GM23338 (cell line): ENCODE measurements around the gene INTU. TPM values are rescaled to one million over a fixed set of nuclear protein-coding genes. Genes with fewer than 3 reads are reported as not detected.

ENCODE experiments used
- ATAC-seq: fragments of 200-7000 bp; cut with Tn5 transposase; 3 replicates; pipeline ENCODE4 v1.9.1; 2020
- DNase-seq: peaks from one replicate; pipeline ENCODE4 v3.0.0-alpha.2; 2015; ENCODE audit warnings: low spot score
- H2AFZ ChIP-seq: fragments of 200-600 bp; sonication (generic); 2 replicates; pipeline ENCODE4 v1.8.0; 2016; ENCODE audit warnings: antibody characterized with exemption, mild to moderate bottlenecking, moderate library complexity
- H3F3A ChIP-seq: fragments of 200-600 bp; sonication (generic); replicated peaks from 2 replicates; pipeline ENCODE4 v1.8.0; 2017; ENCODE audit warnings: antibody characterized with exemption, mixed run types, low read depth
- H3K27ac ChIP-seq: fragments of 200-600 bp; sonication (generic); 2 replicates; pipeline ENCODE4 v1.6.1; 2016; ENCODE audit warnings: low read depth
- H3K27me3 ChIP-seq: fragments of 200-600 bp; sonication (generic); 2 replicates; pipeline ENCODE4 v1.8.0; 2016; ENCODE audit warnings: mild to moderate bottlenecking, mixed run types, moderate library complexity; ENCODE audit not compliant: insufficient read depth
- H3K36me3 ChIP-seq: fragments of 200-600 bp; sonication (generic); 2 replicates; pipeline ENCODE4 v1.8.0; 2016; ENCODE audit warnings: mild to moderate bottlenecking; ENCODE audit not compliant: insufficient read depth
- H3K4me1 ChIP-seq: fragments of 200-600 bp; sonication (generic); 2 replicates; pipeline ENCODE4 v1.8.0; 2016; ENCODE audit warnings: mild to moderate bottlenecking, moderate library complexity; ENCODE audit not compliant: insufficient read depth
- H3K4me2 ChIP-seq: fragments of 200-600 bp; sonication (generic); 2 replicates; pipeline ENCODE4 v1.7.1; 2017; ENCODE audit warnings: mixed run types
- H3K4me3 ChIP-seq: fragments of 200-600 bp; sonication (generic); 2 replicates; pipeline ENCODE4 v1.6.1; 2016; ENCODE audit warnings: mixed run types
- H3K79me2 ChIP-seq: fragments of 200-600 bp; sonication (generic); replicated peaks from 2 replicates; pipeline ENCODE4 v1.8.0; 2017; ENCODE audit warnings: mild to moderate bottlenecking; ENCODE audit not compliant: insufficient read depth
- H3K9me2 ChIP-seq: fragments of 200-600 bp; sonication (generic); 2 replicates; pipeline ENCODE4 v1.8.0; 2017; ENCODE audit not compliant: insufficient read depth
- H4K20me1 ChIP-seq: fragments of 200-600 bp; sonication (generic); replicated peaks from 2 replicates; pipeline ENCODE4 v1.8.0; 2017; ENCODE audit warnings: mild to moderate bottlenecking; ENCODE audit not compliant: insufficient read depth
- H3K27ac Mint-ChIP-seq: 2 replicates; pipeline ENCODE4 v1.8.0; 2020; ENCODE audit warnings: inconsistent platforms, mild to moderate bottlenecking, moderate library complexity, mixed read lengths
- H3K27me3 Mint-ChIP-seq: 3 replicates; pipeline ENCODE4 v1.8.0; 2022; ENCODE audit warnings: low read depth, mild to moderate bottlenecking, moderate library complexity, mixed read lengths, inconsistent platforms; ENCODE audit not compliant: insufficient read depth, poor library complexity
- H3K36me3 Mint-ChIP-seq: 3 replicates; pipeline ENCODE4 v1.8.0; 2021; ENCODE audit warnings: low read depth, mild to moderate bottlenecking, inconsistent platforms, moderate library complexity, mixed read lengths
- H3K4me1 Mint-ChIP-seq: 3 replicates; pipeline ENCODE4 v1.8.0; 2020; ENCODE audit warnings: mild to moderate bottlenecking, inconsistent platforms, mixed read lengths
- H3K4me3 Mint-ChIP-seq: 3 replicates; pipeline ENCODE4 v1.8.0; 2021; ENCODE audit warnings: moderate library complexity, mild to moderate bottlenecking, inconsistent platforms, mixed read lengths
- H3K9me3 Mint-ChIP-seq: 3 replicates; pipeline ENCODE4 v1.8.0; 2020; ENCODE audit warnings: moderate library complexity, mild to moderate bottlenecking, inconsistent platforms, mixed read lengths
- CREB1 ChIP-seq: fragments of 250-450 bp; sonication (Bioruptor Pico); IDR thresholded peaks from 2 replicates; pipeline ENCODE4 v1.5.0; 2020; ENCODE audit warnings: low read depth, mild to moderate bottlenecking, moderate library complexity
- EZH2 ChIP-seq: fragments of 200-600 bp; sonication (generic); IDR thresholded peaks from one replicate; pipeline ENCODE4 v1.8.0; 2017; ENCODE audit warnings: antibody characterized with exemption, mild to moderate bottlenecking, low read depth; ENCODE audit not compliant: unreplicated experiment
- EZH2phosphoT487 ChIP-seq: fragments of 200-600 bp; sonication (generic); IDR thresholded peaks from one replicate; pipeline ENCODE4 v1.8.1; 2018; ENCODE audit warnings: antibody characterized with exemption; ENCODE audit not compliant: unreplicated experiment
- JUNB ChIP-seq: IDR thresholded peaks from one replicate; pipeline ENCODE4 v1.6.1; 2016; ENCODE audit warnings: antibody characterized with exemption; ENCODE audit not compliant: unreplicated experiment
- NANOG ChIP-seq: IDR thresholded peaks from 2 replicates; pipeline ENCODE4 v1.6.1; 2016; ENCODE audit warnings: antibody characterized with exemption, borderline replicate concordance
- POLR2AphosphoS5 ChIP-seq: IDR thresholded peaks from 2 replicates; pipeline ENCODE4 v1.6.1; 2016; ENCODE audit warnings: antibody characterized with exemption, low read depth
- REST ChIP-seq: IDR thresholded peaks from one replicate; pipeline ENCODE4 v1.6.1; 2018; ENCODE audit warnings: antibody characterized with exemption; ENCODE audit not compliant: unreplicated experiment
- STAT1 ChIP-seq: IDR thresholded peaks from one replicate; pipeline ENCODE4 v1.6.1; 2016; ENCODE audit warnings: antibody characterized with exemption; ENCODE audit not compliant: unreplicated experiment
- ZNF114 ChIP-seq: fragments of 250-450 bp; sonication (Bioruptor Pico); IDR thresholded peaks from 2 replicates; pipeline ENCODE4 v1.5.0; 2020; ENCODE audit warnings: mild to moderate bottlenecking, moderate library complexity
- ZNF331 ChIP-seq: fragments of 250-450 bp; sonication (Bioruptor Pico); IDR thresholded peaks from 2 replicates; pipeline ENCODE4 v1.5.0; 2020; ENCODE audit warnings: low read depth, mild to moderate bottlenecking, moderate library complexity
- ZNF462 ChIP-seq: fragments of 250-450 bp; sonication (Bioruptor Pico); IDR thresholded peaks from 2 replicates; pipeline ENCODE4 v1.5.0; 2020; ENCODE audit warnings: mild to moderate bottlenecking, moderate library complexity
- polyA plus RNA-seq: library from polyadenylated mRNA; unstranded; fragments of >200 nt; fragmentation: Nextera tagmentation; extraction: Ambion mirVana; gene quantifications from 2 replicates; pipeline ENCODE4 v1.2.1, GENCODE V29; 2016
- total RNA-seq: library from RNA; depleted of rRNA; stranded (reverse); fragments of >200 nt; shearing (Covaris generic); gene quantifications from 2 replicates; pipeline ENCODE4 v1.2.3, GENCODE V29; 2014
- TF ChIP-seq, protein P1 (sequence below), 2 experiments: fragments of 200-600 bp in 1 of 2; sonication (generic) in 1 of 2; conservative IDR thresholded peaks; 2 replicates each; pipeline versions ENCODE4 v1.5.1 to v1.6.1; 2016 to 2017; ENCODE audit warnings: antibody characterized with exemption in 2 of 2, low read depth in 2 of 2, mild to moderate bottlenecking in 2 of 2, moderate library complexity in 1 of 2
- TF ChIP-seq, protein P2 (sequence below): IDR thresholded peaks from 2 replicates; pipeline ENCODE4 v1.6.1; 2016; ENCODE audit warnings: antibody characterized with exemption

INTU gene
- total and polyA plus RNA-seq, 2 experiments from 2014 or later = 10.3 to 16.6 TPM

DNA sequence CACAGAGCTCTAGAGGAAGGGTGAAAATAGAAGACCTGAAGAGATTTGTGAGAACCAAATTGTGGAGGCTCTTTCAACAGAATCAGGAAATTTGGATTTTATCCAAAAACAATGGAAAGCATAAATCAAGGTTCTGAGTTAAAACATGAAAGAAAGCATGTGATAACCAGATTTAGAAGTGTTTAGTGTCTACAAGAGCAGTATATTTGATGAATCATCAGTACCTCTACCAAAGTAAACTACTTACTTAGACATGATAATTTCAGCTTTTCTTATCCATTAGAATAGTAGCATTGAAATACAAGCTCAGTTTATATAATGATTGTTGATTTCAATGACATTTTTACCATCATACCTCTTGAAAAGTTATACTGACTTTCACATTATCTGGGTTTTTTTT, 25.9 kb upstream of the INTU start:
- Histone ChIP-seq H3K79me2 (no peaks in the 10 kb centered on the region), H3K27ac (no peak overlapping the region), H3K4me1 (peaks cover 24% of the 10 kb centered on the region), H3K36me3 (no peaks in the 10 kb centered on the region), H3K4me3 (no peak overlapping the region), H4K20me1 (no peaks in the 10 kb centered on the region), H3K4me2 (no peak overlapping the region), H3F3A (no peaks in the 10 kb centered on the region), H3K27me3 (no peaks in the 10 kb centered on the region), H2AFZ (no peak overlapping the region), H3K9me2 (no peaks in the 10 kb centered on the region)
- Mint-ChIP-seq H3K4me1 (peaks cover 34% of the 10 kb centered on the region), H3K27ac (no peak overlapping the region; the same call in 1 of the 2 replicates), H3K9me3 (no peaks in the 10 kb centered on the region), H3K27me3 (no peaks in the 10 kb centered on the region), H3K36me3 (no peaks in the 10 kb centered on the region), H3K4me3 (no peak overlapping the region)
- no peak for DNase-seq
- ATAC-seq = no peak
- no peak for TF ChIP-seq REST
- no peak for TF ChIP-seq POLR2AphosphoS5
- TF ChIP-seq CREB1 (CRISPR knock-in tag) = no peak
- TF ChIP-seq NANOG = no peak
- TF ChIP-seq EZH2phosphoT487 = no peak
- TF ChIP-seq ZNF462 (CRISPR knock-in tag) = no peak
- TF ChIP-seq, protein P1, sequence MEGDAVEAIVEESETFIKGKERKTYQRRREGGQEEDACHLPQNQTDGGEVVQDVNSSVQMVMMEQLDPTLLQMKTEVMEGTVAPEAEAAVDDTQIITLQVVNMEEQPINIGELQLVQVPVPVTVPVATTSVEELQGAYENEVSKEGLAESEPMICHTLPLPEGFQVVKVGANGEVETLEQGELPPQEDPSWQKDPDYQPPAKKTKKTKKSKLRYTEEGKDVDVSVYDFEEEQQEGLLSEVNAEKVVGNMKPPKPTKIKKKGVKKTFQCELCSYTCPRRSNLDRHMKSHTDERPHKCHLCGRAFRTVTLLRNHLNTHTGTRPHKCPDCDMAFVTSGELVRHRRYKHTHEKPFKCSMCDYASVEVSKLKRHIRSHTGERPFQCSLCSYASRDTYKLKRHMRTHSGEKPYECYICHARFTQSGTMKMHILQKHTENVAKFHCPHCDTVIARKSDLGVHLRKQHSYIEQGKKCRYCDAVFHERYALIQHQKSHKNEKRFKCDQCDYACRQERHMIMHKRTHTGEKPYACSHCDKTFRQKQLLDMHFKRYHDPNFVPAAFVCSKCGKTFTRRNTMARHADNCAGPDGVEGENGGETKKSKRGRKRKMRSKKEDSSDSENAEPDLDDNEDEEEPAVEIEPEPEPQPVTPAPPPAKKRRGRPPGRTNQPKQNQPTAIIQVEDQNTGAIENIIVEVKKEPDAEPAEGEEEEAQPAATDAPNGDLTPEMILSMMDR (conservative IDR thresholded peaks at IDR 0.05; ENCODE audit: low read depth in 2 of 2) = no peak
- no peak for TF ChIP-seq ZNF331 (CRISPR knock-in tag)
- TF ChIP-seq, protein P2, sequence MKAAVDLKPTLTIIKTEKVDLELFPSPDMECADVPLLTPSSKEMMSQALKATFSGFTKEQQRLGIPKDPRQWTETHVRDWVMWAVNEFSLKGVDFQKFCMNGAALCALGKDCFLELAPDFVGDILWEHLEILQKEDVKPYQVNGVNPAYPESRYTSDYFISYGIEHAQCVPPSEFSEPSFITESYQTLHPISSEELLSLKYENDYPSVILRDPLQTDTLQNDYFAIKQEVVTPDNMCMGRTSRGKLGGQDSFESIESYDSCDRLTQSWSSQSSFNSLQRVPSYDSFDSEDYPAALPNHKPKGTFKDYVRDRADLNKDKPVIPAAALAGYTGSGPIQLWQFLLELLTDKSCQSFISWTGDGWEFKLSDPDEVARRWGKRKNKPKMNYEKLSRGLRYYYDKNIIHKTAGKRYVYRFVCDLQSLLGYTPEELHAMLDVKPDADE = no peak
- TF ChIP-seq STAT1 = no peak
- TF ChIP-seq JUNB = no peak
- no peak for TF ChIP-seq ZNF114 (CRISPR knock-in tag)
- TF ChIP-seq EZH2 = no peak
